Mucosa of rectum (tissue), 2 donors: ENCODE results near the gene ADAM12.

ENCODE experiments used
- H3K27ac ChIP-seq, 2 donors: one replicate each; pipeline ENCODE4 v1.7.0; 2013; ENCODE audit warnings: inconsistent platforms in 2 of 2, low read depth in 2 of 2, low read length in 2 of 2
- H3K27me3 ChIP-seq, 2 donors: one replicate each; pipeline ENCODE4 v1.7.0; 2013; ENCODE audit warnings: low read length in 2 of 2; ENCODE audit not compliant: control insufficient read depth in 2 of 2, insufficient read depth in 2 of 2
- H3K36me3 ChIP-seq, 2 donors: one replicate each; pipeline ENCODE4 v1.7.0; 2013; ENCODE audit warnings: low read length in 2 of 2; ENCODE audit not compliant: control insufficient read depth in 2 of 2, insufficient read depth in 2 of 2
- H3K4me1 ChIP-seq, 2 donors: one replicate each; pipeline ENCODE4 v1.7.0; 2013; ENCODE audit warnings: low read length in 2 of 2, mild to moderate bottlenecking in 1 of 2; ENCODE audit not compliant: control insufficient read depth in 2 of 2, insufficient read depth in 2 of 2
- H3K4me3 ChIP-seq, 2 donors: one replicate each; pipeline ENCODE4 v1.7.0; 2013; ENCODE audit warnings: low read length in 2 of 2
- H3K9ac ChIP-seq, 2 donors: one replicate each; pipeline ENCODE4 v1.7.0; 2013; ENCODE audit warnings: low read length in 2 of 2, low read depth in 1 of 2, mild to moderate bottlenecking in 1 of 2
- H3K9me3 ChIP-seq, 2 donors: one replicate each; pipeline ENCODE4 v1.7.0; 2013; ENCODE audit warnings: low read length in 2 of 2; ENCODE audit not compliant: control insufficient read depth in 2 of 2
- donor health status: healthy.
- donor health status: Normal muscosa, but diverticular disease.

Gene ADAM12

DNA sequence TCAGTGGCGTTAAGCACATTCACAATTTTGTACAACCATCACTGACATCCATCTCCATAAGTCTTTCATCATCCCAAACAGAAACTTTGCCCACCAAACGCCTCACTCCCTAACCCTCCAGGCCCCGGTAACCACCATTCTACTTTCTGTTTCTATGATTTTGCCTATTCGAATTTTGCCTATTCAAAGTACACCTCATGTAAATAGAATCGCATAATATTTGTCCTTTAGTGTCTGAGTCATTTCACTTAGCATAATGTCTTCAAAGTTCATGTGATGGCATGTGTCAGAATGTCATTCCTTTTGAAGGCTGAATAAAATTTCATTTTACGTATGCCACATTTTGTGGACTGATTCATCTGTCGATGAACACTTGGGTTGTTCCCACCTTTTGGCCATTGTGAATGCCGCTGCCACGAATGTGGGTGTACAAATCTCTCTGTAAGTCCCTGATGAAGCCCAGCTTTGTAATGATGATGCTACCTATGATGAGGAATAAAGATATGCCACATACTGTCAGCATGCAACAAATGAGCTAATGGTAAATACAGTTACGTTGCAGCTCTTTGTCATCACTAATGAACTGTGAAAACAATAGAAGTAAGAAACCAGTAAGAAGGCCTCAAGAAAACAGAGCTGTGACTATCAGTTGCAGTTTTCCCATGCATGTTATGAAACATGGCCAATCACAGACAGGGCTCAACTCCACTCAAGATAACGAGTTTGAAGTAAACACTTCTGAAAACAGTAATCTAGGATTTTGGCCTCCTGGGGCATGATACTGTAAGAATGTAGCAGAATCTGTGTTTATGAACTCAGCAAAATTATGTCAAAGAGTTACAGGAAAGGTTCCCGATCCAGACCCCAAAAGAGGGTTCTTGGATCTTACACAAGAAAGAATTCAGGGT lies 120.0 kb downstream of the ADAM12 start:
- H3K4me1 ChIP-seq, result no peaks in the 10 kb centered on the region
- no peaks in the 10 kb centered on the region for H3K36me3 ChIP-seq
- H3K27ac ChIP-seq, result no peak overlapping the region
- H3K9ac ChIP-seq, result no peak overlapping the region
- no peaks in the 10 kb centered on the region for H3K9me3 ChIP-seq
- no peak overlapping the region for H3K4me3 ChIP-seq
- H3K27me3 ChIP-seq, result no peaks in the 10 kb centered on the region

DNA sequence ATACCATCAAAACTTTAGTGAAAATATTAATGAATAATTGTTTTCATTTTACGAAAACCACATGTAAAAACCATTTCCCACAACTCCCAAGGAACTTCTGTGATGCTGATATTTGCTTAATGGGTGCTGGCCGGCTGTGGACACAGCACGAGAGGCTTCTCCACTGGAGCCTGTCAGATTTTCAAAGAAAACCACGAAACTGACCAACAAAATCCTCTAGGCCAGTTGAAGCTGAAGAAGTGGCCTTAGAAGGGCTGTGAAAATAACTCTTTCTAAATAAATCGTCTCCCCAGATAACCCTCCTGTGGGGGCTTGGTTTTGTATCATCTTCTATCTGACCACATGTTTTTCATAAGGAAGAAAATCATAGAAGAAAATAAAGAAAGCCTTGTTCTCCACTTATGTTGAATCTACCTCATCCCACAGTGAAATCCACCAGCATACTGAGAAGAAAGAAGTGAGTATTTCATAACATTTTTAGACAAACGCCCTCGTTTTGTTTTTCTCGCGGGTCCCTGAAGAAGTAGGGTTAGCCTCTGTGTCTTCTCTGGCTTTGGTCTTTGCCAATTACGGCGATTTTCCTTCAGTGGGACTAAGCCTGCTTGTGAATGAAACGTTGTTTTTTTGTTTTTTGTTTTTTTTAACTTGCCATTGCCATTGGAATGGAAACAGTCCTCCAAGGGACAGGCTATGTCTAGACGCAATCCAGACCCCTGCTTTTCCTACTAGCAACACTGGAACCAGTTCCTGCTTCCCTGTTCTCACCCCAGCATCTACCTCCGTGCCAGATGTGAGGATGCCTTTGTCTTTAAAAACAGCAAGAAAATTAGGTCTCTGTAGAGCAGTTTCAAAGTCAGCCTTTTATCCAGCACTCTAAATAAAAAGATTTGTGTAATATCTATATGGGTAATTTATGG lies 123.9 kb downstream of the ADAM12 start:
- no peaks in the 10 kb centered on the region for H3K27me3 ChIP-seq
- H3K9me3 ChIP-seq, result no peaks in the 10 kb centered on the region
- H3K4me1 ChIP-seq, result no peaks in the 10 kb centered on the region
- H3K4me3 ChIP-seq, result no peak overlapping the region
- H3K27ac ChIP-seq, result no peak overlapping the region
- H3K36me3 ChIP-seq, result no peaks in the 10 kb centered on the region
- H3K9ac ChIP-seq, result no peak overlapping the region

DNA sequence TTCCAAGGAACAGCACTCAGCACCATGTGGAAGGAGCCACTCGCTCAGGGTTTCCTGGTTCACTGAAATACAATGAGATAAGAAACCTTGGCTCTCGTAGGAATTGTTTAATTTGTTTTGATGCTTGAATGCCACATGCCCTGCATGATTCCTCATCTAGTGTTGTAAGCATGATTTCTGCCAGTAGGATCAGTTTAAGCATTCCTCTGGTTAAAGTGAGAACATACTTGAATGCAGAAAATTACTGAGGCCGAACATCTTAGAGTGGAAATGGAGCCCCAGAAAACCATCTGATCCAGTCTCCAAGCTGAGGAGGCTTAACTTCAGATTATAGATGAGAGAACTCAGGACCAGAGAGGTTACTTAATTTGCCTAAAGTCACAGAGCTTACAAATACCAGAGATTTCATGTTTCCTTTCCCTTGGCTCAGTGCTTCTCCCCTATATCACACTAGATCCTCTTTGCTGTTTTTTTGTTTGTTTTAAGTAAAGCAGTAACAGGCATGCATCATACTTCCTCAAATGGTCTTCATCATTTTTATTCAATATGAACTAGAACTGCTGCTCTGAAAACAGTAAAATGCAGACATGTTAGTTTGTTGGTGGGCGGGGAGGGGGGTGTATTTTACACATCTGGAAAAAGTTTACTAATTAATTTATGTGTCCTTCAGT lies 125.1 kb downstream of the ADAM12 start:
- Histone ChIP-seq H3K36me3 (no peaks in the 10 kb centered on the region), H3K4me3 (no peak overlapping the region), H3K9ac (no peak overlapping the region), H3K4me1 (no peaks in the 10 kb centered on the region), H3K9me3 (no peaks in the 10 kb centered on the region), H3K27me3 (no peaks in the 10 kb centered on the region), H3K27ac (no peak overlapping the region)

DNA sequence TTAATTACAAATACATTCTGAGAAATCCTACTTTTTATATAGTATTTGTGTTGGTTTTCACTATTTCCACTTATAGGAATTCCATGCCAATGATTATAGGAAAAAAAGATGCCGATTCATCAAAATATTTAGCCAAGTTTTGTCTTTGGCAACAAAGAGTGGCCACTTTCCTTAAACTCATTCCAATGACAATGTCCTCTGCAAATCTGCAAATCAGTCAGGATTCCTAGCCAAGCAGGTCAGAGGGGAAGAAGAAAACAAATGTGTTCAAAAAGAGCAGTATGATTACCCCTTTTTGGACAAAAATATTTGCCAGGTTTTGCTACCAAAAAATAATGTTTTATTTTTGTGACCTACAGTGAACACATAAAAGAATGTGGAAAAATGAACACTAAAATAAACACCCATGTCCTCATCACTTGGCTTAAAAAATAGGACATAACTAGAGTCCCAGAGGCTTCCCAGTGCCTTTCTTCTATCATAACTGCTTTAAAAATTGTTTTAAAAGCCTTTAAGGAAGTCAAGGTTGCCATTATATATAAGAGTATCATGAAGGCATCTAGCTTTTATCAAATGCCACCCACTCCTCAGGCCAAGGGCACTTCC lies 125.9 kb downstream of the ADAM12 start:
- no peaks in the 10 kb centered on the region for H3K36me3 ChIP-seq
- no peaks in the 10 kb centered on the region for H3K9me3 ChIP-seq
- H3K27me3 ChIP-seq, result no peaks in the 10 kb centered on the region
- H3K27ac ChIP-seq, result no peak overlapping the region
- no peaks in the 10 kb centered on the region for H3K4me1 ChIP-seq
- H3K9ac ChIP-seq, result no peak overlapping the region
- H3K4me3 ChIP-seq, result no peak overlapping the region

DNA sequence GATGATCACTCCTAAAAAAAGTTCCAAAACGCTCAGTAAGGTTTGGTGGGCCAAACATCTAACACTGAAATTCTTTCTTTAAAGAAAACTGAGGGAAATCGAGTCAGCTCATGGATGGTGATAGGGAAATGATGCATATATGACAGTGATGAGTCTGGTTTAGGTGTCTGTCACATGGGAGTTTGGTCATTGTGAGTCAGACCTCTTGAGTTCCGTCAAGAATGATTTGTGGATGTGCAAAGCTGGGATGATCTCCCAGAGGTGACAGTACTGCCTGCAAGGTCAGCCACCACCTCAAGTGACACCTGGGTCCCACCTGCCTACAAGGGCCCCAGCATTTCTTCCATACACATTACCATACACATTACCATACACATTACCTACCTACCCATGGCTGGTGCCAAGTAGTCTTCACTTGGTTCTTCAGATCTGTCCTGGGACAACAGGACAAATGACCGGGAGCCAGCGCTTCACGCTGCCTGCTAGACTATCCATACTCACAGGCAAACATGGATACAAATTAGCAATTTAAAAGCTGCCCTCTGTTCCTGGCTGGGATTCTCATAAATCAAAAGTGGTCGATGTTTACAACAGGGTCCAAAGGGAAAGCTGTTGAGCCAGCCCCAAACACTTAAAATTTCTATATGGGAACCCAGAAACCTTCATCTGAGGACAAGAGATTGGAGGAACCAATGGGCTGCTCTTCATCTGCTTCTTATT lies 128.4 kb downstream of the ADAM12 start:
- Histone ChIP-seq H3K9me3 (no peaks in the 10 kb centered on the region), H3K27ac (no peak overlapping the region), H3K36me3 (no peaks in the 10 kb centered on the region), H3K9ac (no peak overlapping the region), H3K4me1 (no peaks in the 10 kb centered on the region), H3K4me3 (no peak overlapping the region), H3K27me3 (peaks cover 0 to 4% of the 10 kb centered on the region in 2 donors)

DNA sequence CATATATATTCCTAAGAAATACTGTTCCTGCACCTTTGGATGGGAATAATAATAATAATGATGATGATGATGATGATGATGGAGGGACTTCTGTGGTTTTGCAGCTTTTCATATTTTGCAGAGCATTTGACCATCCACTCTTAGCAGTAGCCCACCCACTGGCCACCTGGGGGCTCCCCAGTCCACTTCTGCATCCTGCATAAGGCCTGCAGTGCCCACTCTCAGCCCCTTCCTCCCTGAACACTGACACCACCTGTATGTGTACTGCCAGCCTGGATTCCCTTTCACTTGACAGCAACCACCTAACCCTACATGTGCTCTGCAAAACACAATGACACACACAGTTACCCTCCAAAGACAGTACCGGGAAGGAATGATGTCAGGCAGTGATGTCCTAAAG lies 131.4 kb downstream of the ADAM12 start:
- H3K27ac ChIP-seq, result no peak overlapping the region
- peaks cover 0 to 2% of the 10 kb centered on the region in 2 donors for H3K9me3 ChIP-seq
- peaks cover 0 to 4% of the 10 kb centered on the region in 2 donors for H3K27me3 ChIP-seq
- H3K36me3 ChIP-seq, result no peaks in the 10 kb centered on the region
- H3K4me1 ChIP-seq, result no peaks in the 10 kb centered on the region
- no peak overlapping the region for H3K9ac ChIP-seq
- no peak overlapping the region for H3K4me3 ChIP-seq

DNA sequence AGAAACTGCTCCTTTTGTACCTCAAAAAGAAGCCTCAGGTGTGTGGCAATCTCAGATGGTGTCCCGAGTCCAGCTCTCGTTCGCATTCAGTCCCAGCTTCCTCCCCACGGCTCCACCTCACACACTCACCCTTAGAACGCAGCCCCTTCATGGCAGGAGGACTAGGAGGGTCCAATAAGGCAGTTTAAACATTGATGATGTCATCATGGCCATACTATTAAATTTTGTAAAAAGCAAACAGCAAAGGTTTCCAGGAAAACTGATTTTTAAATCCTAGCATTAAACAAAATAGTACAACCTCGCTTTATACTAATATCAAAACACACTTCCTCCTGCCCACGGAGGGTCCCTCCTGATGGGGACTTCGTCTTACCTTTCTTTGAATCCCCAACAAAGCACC lies 133.0 kb downstream of the ADAM12 start:
- Histone ChIP-seq H3K9me3 (peaks cover 0 to 3% of the 10 kb centered on the region in 2 donors), H3K36me3 (no peaks in the 10 kb centered on the region), H3K27ac (no peak overlapping the region), H3K27me3 (peaks cover 0 to 4% of the 10 kb centered on the region in 2 donors), H3K4me3 (no peak overlapping the region), H3K9ac (no peak overlapping the region), H3K4me1 (no peaks in the 10 kb centered on the region)

DNA sequence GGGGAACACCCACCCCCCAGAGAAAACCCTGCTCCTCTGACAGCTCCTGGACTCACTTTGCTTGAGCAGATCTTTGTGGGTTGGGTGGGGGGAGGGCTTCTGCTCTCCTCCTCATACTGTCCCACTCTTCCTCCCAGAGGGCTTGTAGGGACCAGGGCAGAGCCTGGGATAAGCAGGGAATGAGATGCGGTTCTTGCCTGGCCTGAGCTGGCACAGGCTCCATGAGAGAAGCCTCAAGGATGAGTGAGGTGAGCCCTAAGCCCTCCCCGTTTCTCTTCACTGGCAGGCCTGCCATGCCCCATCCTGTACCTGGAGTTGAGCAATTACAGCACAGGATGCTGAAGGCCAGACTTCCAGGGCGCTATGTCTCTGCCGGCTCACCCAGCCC lies 134.7 kb downstream of the ADAM12 start:
- peaks cover 0 to 3% of the 10 kb centered on the region in 2 donors for H3K9me3 ChIP-seq
- H3K9ac ChIP-seq, result no peak overlapping the region
- no peaks in the 10 kb centered on the region for H3K4me1 ChIP-seq
- no peaks in the 10 kb centered on the region for H3K36me3 ChIP-seq
- H3K27ac ChIP-seq, result no peak overlapping the region
- peaks cover 0 to 4% of the 10 kb centered on the region in 2 donors for H3K27me3 ChIP-seq
- H3K4me3 ChIP-seq, result no peak overlapping the region

DNA sequence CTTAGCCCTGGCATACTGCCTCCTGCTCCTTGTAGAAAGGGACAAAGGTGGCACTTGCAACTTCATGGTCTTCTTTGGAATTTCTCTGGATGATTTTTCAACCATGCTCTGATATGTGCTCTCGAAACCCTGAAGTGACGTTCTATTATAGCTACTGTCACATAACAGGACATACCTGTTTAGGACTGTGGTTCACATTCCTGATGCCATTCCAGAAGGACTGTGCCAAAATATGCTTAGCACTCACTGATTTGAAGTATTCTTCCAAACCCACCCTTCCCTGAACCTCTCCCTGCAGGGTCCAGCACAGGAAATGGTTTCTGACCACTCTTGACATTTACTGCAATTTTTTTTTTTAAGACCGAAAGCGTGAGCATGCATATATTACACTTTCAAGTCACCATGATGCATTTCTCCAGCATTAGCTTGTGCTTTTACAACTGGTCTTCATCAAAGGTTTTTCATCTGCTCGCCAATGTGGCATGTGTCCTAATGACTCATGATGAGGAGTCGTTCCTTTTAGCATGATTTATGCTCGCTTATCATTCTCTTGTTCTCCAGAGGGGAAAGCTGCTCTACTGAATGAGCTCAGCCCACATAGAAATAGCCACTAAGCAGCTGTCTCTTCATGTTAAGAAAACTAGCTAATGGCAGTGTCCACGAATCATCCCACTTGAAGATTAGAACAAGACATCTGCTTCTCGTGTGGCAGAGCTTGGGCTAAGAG lies 135.2 kb downstream of the ADAM12 start:
- Histone ChIP-seq H3K4me3 (no peak overlapping the region), H3K27ac (no peak overlapping the region), H3K9ac (no peak overlapping the region), H3K27me3 (peaks cover 0 to 4% of the 10 kb centered on the region in 2 donors), H3K4me1 (no peaks in the 10 kb centered on the region), H3K36me3 (no peaks in the 10 kb centered on the region), H3K9me3 (peaks cover 0 to 3% of the 10 kb centered on the region in 2 donors)
